NCI-H460 (cell line): ENCODE results near the gene SLC25A31. TPM values are rescaled to one million over a fixed set of nuclear protein-coding genes. Genes with fewer than 3 reads are reported as not detected.

Experiments used
- DNase-seq: peaks from one replicate; pipeline ENCODE4 v3.0.0-alpha.2; 2016; ENCODE audit warnings: low read depth; ENCODE audit errors: extremely low read depth
- total RNA-seq: library from RNA; depleted of rRNA; stranded (reverse); fragments of >200 nt; shearing (Covaris generic); gene quantifications from 2 replicates; pipeline ENCODE4 v1.2.3, GENCODE V29; 2014

Gene SLC25A31
- total RNA-seq, 1 experiment from 2014 or later = not detected

DNA sequence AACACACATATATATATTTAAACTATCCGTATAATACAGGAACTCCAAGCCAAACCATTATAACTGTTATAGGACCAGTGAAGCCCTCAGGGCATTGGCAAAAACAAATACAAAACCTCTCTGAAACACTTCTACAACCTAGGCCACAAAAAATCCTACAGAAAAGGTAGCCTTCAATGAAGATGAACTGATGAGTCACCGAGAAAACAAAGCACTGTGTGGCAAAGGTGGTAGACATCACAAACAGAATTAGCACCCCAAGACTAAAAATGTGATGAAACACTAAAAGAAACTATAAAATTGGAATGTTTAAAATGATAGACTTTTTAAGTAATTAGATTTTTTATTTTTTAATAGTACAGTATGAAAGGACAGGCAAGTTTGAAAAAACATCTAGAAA lies 46.4 kb downstream of the SLC25A31 start:
- DNase-seq = no peak

- no peak for DNase-seq
Measured at GRCh38 chr4:127777487-127777886, 47.3 kb downstream of the SLC25A31 start.

- DNase-seq = no peak
Measured at GRCh38 chr4:127778102-127778501, 47.9 kb downstream of the SLC25A31 start.

- no peak for DNase-seq
Measured at GRCh38 chr4:127780598-127780997, 50.4 kb downstream of the SLC25A31 start.

DNA sequence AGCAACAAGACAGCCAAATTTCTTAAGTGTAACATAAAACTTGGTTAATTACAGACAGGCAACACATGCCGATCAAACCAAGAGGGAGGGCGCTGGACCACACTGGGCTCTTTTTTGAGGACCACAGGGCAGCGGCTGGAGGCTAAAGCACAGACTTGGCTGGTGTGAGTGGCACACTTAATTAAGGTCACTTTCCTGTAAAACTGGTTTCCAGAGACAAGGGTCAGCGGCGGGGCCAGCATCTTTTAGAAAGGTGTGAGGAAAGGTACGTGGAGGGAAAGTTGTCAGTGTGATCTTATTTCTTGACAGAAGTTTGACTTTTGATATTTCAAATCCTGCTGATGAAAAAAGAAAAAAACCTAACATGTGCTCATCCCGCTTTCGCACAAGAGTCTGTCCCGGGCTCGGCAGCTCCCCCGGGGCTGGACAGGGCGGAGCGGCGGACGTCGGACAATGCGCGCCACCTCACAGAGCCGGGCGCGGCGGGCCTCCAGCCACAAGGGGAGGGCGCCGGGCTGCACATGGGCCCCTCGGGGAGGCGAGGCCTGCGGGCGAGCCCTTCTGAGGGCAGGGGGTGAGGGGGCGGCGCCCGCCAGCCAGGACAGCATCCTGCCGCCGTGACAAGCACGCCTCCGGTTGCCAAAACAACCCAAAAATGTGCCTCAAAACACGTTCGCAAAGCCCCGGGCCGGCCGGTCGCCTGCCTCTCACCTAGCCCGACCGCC lies 51.3 kb downstream of the SLC25A31 start:
- no peak for DNase-seq

GRCh38 chr4:127782025-127782274 lies 51.8 kb downstream of the SLC25A31 start:
- peak; percentile 74 for DNase-seq

DNA sequence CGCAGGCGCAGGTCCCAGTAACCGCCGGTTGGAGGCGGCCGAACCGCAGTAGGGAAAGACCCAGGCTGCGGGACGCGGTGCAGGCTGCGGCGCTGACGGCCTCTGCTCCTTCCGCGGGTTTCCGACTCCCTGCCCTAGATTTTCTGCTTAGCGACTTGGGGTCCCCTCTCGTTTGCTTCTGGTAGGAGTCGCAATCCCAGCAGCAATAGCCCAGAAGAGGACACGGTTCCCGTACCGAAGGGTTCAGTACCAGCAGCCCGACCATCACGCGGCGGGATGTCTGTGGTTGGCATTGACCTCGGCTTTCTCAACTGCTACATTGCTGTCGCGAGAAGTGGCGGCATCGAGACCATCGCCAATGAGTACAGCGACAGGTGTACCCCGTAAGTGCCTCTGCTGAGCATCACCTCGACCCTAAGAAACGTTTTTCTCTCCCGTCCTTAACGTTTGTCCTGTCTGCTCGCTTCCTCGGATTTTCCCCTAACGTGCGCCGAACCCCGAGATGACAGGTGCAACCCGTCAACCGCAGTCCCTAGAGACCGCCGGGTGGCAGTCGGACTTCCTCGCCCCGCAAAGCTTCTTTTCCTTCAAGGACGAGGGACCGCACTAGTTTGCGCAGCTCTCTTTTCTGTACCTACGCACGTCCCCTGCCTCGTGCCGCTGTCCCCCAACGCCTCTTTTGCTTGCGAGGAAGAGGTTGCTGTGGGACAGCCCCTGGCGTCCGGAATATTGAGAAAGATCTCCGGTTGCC lies 52.2 kb downstream of the SLC25A31 start, which contains the start of gene HSPA4L:
Gene HSPA4L (plus strand): TSS at position 48 of the 751 bp plus-strand sequence. CDS start 229 bp downstream, at position 277.
- DNase-seq = peak; percentile 57

DNA sequence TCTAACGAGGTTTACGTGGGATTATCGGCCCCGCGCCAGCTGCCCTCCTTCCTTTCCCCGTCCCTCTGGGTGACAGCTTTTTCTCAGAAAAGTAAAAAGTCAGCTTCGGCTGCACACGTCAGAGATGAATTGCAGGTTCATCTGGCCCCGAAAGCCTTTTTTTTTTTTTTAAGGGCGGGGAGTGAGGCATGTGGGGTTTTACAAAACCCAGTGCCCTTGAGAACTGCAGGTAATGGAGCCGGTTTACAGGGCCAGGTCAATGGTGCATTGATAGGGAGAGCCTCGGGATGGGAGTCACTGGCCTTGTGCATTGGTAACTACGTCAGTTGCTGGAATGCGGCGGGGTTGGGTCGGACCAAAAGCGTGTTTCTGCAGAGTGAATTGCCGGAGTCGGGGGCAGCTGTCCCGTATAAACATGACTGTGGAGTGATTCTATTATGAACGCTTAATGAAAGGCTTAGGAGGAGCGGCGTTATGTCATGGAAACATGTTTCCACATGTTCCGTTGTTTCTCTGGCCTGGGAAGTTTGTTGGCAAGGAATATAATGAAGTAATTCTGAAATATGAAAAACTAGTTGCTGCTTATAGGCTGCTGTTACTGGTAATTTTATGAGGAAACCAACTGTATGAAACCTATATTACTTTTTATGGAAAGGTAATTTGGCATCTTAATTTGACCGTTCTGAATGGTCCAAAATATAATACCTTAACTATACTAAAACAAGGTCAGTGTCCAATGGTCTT lies 53.0 kb downstream of the SLC25A31 start:
- DNase-seq = peak; percentile 42

- DNase-seq = no peak
Measured at GRCh38 chr4:127783955-127784770, 54.0 kb downstream of the SLC25A31 start.

GRCh38 chr4:127788517-127788916 lies 58.3 kb downstream of the SLC25A31 start:
- DNase-seq = no peak

DNA sequence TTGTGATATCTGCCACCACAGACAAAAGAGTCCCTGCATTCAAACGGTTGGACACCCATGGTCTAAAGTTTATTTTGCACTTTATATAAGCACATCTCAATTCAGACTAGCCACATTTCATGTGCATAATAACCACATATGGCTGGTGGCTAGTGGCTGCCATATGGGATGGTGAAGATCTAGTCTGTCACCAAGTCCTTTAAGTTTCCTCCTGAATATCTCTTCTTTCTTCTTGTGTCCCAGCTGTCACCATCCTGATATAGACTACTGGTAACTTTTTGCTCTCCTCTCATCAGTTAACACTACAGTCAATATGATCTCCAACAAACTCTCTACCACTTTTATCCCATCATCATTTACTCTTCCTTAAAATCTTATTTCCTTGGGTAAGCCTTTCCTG lies 61.2 kb downstream of the SLC25A31 start:
- DNase-seq = no peak

DNA sequence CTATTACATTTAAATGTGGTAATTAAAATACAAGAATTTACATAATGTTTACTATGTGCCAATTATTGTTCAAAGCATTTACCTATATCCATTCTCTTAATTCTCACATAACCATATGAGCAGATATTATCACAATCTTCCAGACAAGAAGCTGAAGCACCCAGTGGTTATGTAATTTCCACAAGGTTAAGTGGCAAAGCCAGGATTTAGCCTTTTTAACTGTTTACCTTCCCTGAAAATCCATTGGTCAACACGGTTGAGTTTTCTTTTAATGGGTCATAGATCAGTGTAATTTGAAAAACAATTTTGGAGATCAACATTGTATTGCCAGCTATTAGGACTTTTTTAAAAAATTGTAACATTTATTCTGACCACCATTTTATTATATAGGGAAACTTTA lies 63.3 kb downstream of the SLC25A31 start:
- DNase-seq = no peak

DNA sequence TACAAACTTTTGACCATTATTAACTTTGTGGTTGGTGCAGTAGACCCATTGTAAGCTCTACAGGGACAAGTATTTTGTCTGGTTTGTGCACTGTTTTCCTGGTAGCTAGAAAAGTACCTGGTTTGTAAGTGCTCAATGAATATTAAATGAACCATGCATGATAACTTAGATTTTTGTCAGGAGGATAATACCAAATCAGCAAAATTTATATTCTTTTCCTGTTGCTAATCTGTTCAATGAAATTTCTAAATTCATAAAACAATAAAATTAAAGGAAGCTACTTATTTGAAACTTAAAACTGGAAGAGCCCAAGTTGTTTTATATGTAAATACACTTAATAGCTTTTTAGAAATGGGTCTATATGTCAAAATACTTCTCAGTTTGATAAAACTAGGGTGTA lies 69.5 kb downstream of the SLC25A31 start:
- no peak for DNase-seq

DNA sequence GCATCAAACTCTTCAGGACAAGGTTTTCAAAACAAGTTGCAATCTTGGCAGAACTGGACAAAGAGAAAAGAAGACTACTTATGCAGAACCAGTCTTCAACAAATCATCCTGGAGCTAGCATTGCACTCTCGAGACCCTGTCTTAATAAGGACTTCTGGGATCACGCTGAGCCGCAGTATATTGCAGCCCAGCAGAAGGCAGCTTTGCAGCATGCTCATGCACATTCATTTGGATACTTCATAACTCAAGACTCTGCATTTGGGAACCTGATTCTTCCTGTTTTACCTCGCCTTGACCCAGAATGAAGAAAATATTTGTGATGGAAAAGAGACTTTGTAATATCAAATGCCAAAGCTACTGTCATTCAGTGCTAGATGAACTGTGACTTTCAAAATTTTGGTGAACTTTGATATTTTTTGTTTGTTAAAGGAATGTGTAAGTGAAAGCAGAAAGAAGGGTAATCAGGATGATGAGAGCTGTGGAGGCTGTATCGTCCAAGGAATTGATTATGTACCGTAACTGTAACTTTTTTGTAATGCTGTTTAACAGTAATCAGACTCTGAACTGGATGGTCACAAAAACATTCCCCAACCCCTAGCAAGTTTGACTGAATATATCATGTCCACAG lies 79.1 kb downstream of the SLC25A31 start:
- DNase-seq = no peak

DNA sequence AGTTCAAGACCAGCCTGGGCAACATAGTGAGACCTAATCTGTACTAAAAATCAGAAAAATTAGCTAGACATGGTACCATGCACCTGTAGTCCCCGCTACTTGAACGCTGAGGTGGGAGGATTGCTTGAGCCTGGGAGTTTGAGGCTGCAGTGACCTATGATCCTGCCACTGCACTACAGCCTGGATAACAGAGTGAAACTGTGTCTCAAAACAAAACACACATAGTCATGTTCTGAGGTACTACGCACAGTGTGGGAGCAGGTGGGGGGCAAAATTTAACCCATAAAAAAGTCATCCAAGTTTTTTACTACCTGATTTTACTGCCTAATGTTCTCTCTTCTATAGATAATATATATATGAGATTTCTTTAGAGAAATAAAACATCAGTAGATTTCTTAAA lies 80.4 kb downstream of the SLC25A31 start:
- no peak for DNase-seq

DNA sequence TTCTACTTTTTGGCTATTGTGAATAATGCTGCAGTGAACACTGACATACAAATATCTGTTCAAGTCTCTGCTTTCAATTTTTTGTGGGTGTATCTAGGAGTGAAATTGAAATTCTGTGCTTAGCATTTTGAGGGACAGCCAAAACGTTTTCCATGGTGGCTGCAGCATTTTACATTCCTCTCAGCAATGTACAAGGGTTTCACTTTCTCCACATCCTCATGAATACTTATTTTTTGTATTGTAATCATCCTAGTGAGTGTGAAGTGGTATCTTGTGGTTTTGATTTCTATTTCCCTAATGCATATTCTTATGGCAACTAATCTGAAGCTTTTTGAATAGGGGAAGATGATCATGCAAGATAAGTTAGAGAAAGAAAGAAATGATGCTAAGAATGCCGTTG lies 92.2 kb downstream of the SLC25A31 start:
- no peak for DNase-seq
